ENCODE measurements around the gene NES. TPM values are rescaled to one million over a fixed set of nuclear protein-coding genes. Genes with fewer than 3 reads are reported as not detected.

NES gene
- total RNA-seq, 2 donors from 2014 or later = 65.8 to 103 TPM

GRCh38 chr1:156648496-156648895, 28.7 kb downstream of the NES start:
- H3K27ac Mint-ChIP-seq = no peak overlapping the region
- no peak overlapping the region for H3K4me3 ChIP-seq (ENCODE audit: low read length)
- H3K4me3 Mint-ChIP-seq = no peak overlapping the region

GRCh38 chr1:156647351-156647750, 29.9 kb downstream of the NES start:
- Histone ChIP-seq H3K36me3 (ENCODE audit: control insufficient read depth, insufficient read depth, low read length) (no peaks in the 10 kb centered on the region), H3K4me3 (ENCODE audit: low read length) (no peak overlapping the region), H3K27me3 (ENCODE audit: control insufficient read depth, insufficient read depth, low read length, poor library complexity, severe bottlenecking) (peaks cover 94% of the 10 kb centered on the region), H3K4me1 (ENCODE audit: control insufficient read depth, insufficient read depth, low read length) (no peaks in the 10 kb centered on the region), H3K9ac (ENCODE audit: extremely low read depth, low read length, poor library complexity, severe bottlenecking) (no peak overlapping the region), H3K27ac (ENCODE audit: low read depth, low read length) (no peak overlapping the region), H3K9me3 (ENCODE audit: control insufficient read depth, low read length) (no peaks in the 10 kb centered on the region)
- H3K27ac Mint-ChIP-seq = no peak overlapping the region
- no peak overlapping the region for H3K4me3 Mint-ChIP-seq
- DNase-seq = no peak
- H3K36me3 Mint-ChIP-seq (ENCODE audit: low read depth) = no peaks in the 10 kb centered on the region
- peaks cover 100% of the 10 kb centered on the region for H3K27me3 Mint-ChIP-seq (ENCODE audit: insufficient read depth)
- no peaks in the 10 kb centered on the region for H3K9me3 Mint-ChIP-seq
- no peak for TF ChIP-seq CTCF (conservative IDR thresholded peaks at IDR 0.05)
- peaks cover 12% of the 10 kb centered on the region for H3K4me1 Mint-ChIP-seq
- whole genome bisulfite sequencing, 2 experiments (ENCODE audit: insufficient coverage in 1 of 2, insufficient read length in 1 of 2) = 86% methylated on average over 4 to 10 of the region's 10 CpGs

More at GRCh38 chr1:156648496-156648895, 28.7 kb downstream of the NES start:
- no peak for TF ChIP-seq CTCF (conservative IDR thresholded peaks at IDR 0.05)
- Histone ChIP-seq H3K9me3 (ENCODE audit: control insufficient read depth, low read length) (no peaks in the 10 kb centered on the region), H3K36me3 (ENCODE audit: control insufficient read depth, insufficient read depth, low read length) (no peaks in the 10 kb centered on the region), H3K9ac (ENCODE audit: extremely low read depth, low read length, poor library complexity, severe bottlenecking) (no peak overlapping the region), H3K27me3 (ENCODE audit: control insufficient read depth, insufficient read depth, low read length, poor library complexity, severe bottlenecking) (peaks cover 94% of the 10 kb centered on the region), H3K27ac (ENCODE audit: low read depth, low read length) (no peak overlapping the region), H3K4me1 (ENCODE audit: control insufficient read depth, insufficient read depth, low read length) (no peaks in the 10 kb centered on the region)
- DNase-seq = no peak
- no peaks in the 10 kb centered on the region for H3K9me3 Mint-ChIP-seq
- no peaks in the 10 kb centered on the region for H3K36me3 Mint-ChIP-seq (ENCODE audit: low read depth)
- peaks cover 100% of the 10 kb centered on the region for H3K27me3 Mint-ChIP-seq (ENCODE audit: insufficient read depth)
- H3K4me1 Mint-ChIP-seq = peaks cover 8% of the 10 kb centered on the region
- WGBS, 2 experiments (ENCODE audit: insufficient coverage in 1 of 2, insufficient read length in 1 of 2) = 90 to 92% methylated on average over 2 to 10 of the region's 10 CpGs

- no peak overlapping the region for H3K4me3 Mint-ChIP-seq
- no peak overlapping the region for H3K27ac Mint-ChIP-seq
- H3K9me3 Mint-ChIP-seq = no peaks in the 10 kb centered on the region
- H3K27ac ChIP-seq (ENCODE audit: low read depth, low read length) = no peak overlapping the region
- DNase-seq = peak; percentile 51
- no peak for TF ChIP-seq CTCF (conservative IDR thresholded peaks at IDR 0.05)
- H3K27me3 Mint-ChIP-seq (ENCODE audit: insufficient read depth) = peaks cover 99% of the 10 kb centered on the region
- no peaks in the 10 kb centered on the region for H3K9me3 ChIP-seq (ENCODE audit: control insufficient read depth, low read length)
- no peak overlapping the region for H3K9ac ChIP-seq (ENCODE audit: extremely low read depth, low read length, poor library complexity, severe bottlenecking)
- H3K36me3 Mint-ChIP-seq (ENCODE audit: low read depth) = no peaks in the 10 kb centered on the region
- no peaks in the 10 kb centered on the region for H3K4me1 ChIP-seq (ENCODE audit: control insufficient read depth, insufficient read depth, low read length)
- peaks cover 96% of the 10 kb centered on the region for H3K27me3 ChIP-seq (ENCODE audit: control insufficient read depth, insufficient read depth, low read length, poor library complexity, severe bottlenecking)
- H3K4me1 Mint-ChIP-seq = peaks cover 13% of the 10 kb centered on the region
- 90 to 95% methylated on average over 41 to 51 of the region's 51 CpGs for WGBS, 2 experiments (ENCODE audit: insufficient coverage in 1 of 2, insufficient read length in 1 of 2)
- no peaks in the 10 kb centered on the region for H3K36me3 ChIP-seq (ENCODE audit: control insufficient read depth, insufficient read depth, low read length)
- no peak overlapping the region for H3K4me3 ChIP-seq (ENCODE audit: low read length)
These were observed 30.4 kb downstream of the NES start for GRCh38 chr1:156646738-156647211.

All from endodermal cell (in vitro differentiated cells).